ENCODE data around the gene EXT2.

EXT2 gene

DNA sequence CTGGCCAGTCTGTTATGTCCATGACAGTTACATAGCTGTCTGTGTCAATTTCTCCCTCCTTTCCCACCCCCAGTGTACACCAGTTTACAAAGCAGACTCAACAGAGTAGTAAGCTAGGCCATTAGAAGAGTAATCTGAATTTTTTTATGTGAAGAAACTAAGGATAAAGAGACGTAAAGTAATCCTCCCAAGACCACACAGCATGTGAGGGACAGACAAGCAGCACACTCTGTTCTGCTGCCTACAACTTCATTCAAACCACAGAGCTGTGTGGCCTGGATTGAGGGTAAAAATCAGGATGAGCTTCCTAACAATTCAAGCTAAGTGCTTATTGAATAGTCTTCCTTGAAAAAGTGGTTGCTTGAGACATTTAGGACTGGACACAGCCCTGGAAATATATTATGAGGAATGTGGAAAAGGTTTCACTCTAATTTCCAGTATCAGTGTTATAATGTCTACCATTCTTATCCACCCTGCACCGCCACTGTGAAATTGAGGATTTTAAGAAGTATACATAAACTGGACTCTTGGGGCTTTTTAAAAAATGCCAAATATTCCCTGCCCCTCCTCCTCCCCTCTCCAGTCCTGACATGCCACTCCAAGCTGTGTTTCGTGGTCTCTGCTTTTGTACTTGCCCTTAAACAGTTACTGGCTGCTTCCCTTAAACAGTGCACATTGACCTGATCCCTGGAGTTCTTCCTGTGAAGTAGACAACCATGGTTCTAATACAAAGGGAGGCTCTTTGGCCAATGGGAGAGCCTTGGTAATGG lies 40.9 kb downstream of the EXT2 start:
- no peak for DNase-seq

- DNase-seq: no peak
These were observed 41.6 kb downstream of the EXT2 start for GRCh38 chr11:44137057-44137456.

DNA sequence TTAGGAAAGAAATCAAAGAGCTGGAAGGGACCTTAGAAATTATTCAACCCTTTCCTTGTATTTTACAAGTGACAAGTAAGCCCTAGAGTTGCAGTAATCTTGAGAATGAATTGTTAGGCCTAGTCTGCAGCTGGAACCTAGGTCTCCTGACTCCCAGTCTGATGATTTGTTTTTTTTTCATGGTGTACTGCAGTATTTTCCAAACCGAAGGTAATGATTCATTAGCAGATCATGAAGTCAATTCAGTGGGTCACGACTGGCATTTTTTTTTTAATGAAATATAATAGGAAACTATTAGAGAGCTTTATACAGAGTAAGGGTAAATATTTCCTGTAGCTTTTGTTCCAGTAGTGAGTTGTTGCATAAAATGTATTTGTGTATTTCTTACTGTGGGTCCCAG lies 42.8 kb downstream of the EXT2 start:
- no peak for DNase-seq

- no peak for DNase-seq
These were observed 43.5 kb downstream of the EXT2 start for GRCh38 chr11:44138980-44139379.

GRCh38 chr11:44139565-44140330 lies 44.3 kb downstream of the EXT2 start:
- no peak for DNase-seq

DNA sequence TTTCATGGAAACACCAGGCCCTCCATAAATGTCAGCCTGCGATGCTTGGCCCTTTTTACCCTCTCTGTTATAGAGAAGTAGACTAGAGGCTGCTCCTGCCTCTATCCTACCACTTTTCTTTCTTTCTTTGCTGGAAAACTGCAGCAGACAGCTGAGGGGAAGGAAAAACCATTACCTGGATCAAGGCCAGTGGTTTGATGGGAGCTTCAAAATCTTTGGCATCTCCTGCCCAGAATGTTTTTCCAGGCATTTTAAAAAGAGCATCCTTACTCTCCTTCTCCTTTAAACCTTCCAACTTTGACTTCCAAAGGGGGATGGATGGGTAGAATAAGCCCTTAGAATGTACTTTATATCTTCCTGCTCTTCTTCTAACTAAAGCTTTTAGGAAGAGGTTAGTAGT lies 44.9 kb downstream of the EXT2 start:
- DNase-seq: no peak

GRCh38 chr11:44140805-44141204 lies 45.3 kb downstream of the EXT2 start:
- no peak for DNase-seq

DNA sequence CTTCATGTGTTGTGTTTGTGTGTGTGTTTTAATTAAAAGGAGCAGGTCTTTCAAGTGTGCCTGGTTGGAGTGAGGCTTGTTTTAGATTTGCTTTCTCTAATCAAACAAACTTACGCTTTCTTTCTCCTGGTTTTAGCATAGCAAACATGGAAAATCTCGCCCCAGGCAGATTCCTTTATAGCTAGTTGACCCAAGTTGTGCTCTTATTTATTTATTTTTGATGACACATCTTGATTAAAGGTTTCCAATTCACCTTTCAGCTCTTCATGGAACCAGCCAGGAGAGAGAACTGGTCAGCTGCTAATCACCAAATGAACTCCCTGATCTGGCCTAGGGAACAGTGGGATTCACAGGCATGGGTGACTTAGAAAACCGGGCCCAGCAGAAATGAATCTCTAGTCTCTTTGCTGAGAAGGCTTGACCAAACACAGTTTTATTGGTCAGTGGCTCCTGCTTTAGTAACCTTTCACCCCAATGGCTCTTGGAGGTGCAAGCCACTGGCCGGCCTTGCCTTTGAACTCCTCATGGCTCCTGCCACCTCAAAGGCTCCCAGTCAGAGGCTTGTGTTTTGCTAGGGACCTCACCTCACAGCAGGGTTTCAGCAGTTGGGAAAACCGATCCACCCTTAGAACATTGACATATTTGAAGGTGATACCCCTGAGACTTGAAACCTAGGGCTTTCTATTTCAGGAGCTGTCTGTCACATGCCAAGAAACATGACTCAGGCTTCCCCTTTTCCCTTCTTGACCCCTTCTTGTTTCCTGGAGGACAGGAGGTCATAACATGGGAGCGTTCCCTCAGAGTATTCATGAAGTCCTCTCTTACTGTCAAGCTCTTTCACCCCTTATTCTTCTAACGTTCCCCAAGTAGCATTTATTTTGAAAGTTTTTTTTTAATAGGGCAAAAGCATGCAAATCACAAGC lies 48.8 kb downstream of the EXT2 start:
- no peak for DNase-seq

- DNase-seq: no peak
These were observed 49.7 kb downstream of the EXT2 start for GRCh38 chr11:44145011-44145775.

GRCh38 chr11:44146931-44147330 lies 51.5 kb downstream of the EXT2 start:
- no peak for DNase-seq

GRCh38 chr11:44147751-44148150 lies 52.3 kb downstream of the EXT2 start:
- DNase-seq: no peak

- no peak for DNase-seq
These were observed 54.2 kb downstream of the EXT2 start for GRCh38 chr11:44149651-44150050.

DNA sequence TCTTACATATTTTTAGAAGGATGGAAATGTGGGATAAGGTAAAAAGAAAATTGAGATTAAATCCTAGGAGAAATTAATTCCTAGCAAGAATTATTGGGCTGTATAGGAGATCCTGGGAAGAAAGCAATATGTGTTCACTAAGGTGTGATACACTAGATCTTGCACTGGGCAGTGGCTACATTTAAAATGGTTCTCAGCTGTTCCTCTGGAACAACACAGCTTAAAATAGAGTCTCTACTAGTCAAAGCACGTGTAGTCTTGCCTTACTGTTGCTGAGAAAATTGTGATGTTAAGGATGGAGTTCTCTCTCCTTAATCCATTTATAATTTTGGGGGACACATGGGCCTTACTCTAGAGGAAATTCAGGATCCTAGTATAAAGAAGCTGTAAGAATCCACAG lies 54.9 kb downstream of the EXT2 start:
- DNase-seq: no peak

GRCh38 chr11:44157019-44157418 lies 61.5 kb downstream of the EXT2 start:
- no peak for DNase-seq

DNA sequence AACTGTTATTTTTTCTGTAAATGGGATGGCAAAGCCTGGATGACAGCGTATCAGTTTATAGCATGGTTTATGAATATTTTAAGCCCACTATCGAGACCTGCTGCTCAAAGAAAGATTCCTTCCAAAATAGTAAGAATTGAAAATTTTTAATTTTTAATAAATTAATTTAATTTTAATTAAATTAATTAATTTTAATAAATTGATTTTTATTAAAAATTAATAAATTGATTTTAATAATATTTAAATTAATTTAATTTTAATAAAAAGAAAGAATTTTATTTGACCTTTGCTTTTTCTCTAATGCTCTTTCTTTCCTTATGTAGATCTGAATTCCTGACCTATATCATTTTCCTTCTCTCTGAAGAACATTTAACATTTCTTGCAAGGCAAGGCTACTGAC lies 62.9 kb downstream of the EXT2 start:
- no peak for DNase-seq

DNA sequence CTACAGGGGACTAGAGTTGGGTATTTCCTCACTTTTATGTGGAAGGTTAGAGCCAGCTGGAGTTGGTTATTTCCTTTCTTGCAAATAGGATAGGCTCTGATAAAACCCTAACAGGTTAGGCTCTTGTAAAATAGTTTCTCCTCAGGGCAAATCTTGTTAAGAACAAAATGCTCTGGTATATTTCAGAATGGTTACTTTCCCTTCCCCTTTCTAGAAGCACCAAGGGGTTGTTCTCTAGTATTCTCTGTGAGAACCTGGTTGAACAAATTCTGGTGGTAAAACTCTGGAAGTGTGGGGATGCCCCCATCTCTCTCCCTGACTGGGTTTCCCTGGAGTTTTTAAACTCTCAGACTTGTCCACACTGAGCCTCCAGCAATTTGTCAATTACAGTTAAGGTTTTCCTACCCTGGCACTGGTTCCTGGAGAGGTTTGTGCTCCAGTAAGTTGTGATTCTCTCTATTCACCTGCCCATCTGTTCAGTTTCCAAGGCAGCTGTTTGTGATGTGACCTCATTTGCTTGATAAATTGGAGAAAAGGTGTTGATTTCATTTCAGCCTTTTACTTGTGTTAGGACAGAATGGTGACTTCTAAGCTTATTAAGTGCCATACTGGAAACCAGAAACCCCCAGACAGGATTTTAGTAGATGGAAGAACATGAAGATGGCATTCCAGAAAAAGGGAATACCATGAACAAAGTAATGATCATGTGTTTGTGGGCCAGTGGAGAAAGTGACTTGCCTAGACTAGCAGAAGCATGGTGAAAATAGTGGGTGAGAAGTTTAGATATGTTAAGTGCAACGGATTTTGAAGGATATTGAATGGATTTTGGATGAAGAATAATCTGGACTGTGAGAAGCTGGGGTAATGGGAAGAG lies 64.6 kb downstream of the EXT2 start:
- DNase-seq: no peak

GRCh38 chr11:44162004-44162403 lies 66.5 kb downstream of the EXT2 start:
- DNase-seq: no peak

- DNase-seq: no peak
These were observed 67.2 kb downstream of the EXT2 start for GRCh38 chr11:44162662-44163061.

DNA sequence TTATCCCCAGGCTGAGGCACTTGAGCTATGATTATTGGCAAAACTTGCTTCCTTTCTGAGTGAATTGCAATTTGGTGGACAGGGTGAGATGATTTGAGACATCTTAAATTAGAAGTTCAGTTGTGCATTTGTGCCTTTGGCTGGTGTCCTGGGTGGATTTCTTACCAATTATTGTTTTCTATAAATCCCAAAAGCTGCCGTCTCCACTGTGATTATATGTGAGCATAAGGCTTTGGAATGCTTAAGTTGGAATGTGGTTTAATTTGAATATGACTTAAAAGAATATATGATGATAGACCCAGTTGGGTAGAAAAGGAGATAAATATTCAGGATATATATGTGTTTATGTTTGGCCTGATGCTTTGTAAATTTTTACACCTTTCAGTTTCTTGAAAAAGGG lies 70.0 kb downstream of the EXT2 start:
- no peak for DNase-seq

GRCh38 chr11:44167046-44167445 lies 71.6 kb downstream of the EXT2 start:
- no peak for DNase-seq

DNA sequence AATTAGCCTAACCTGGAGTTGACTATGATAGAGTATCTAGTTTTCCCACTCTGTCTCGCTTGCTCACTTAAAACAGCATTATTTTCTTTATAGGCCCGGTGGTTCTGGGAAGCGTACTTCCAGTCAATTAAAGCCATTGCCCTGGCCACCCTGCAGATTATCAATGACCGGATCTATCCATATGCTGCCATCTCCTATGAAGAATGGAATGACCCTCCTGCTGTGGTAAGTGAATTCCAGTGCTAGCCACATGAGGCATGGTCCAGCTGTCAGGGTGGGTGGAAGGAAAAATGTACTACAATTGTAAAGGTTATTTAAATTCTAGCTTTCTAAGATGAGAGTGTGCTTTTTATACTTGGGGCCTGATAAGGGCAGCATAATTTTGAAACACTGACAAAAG lies 76.0 kb downstream of the EXT2 start:
- no peak for DNase-seq

DNA sequence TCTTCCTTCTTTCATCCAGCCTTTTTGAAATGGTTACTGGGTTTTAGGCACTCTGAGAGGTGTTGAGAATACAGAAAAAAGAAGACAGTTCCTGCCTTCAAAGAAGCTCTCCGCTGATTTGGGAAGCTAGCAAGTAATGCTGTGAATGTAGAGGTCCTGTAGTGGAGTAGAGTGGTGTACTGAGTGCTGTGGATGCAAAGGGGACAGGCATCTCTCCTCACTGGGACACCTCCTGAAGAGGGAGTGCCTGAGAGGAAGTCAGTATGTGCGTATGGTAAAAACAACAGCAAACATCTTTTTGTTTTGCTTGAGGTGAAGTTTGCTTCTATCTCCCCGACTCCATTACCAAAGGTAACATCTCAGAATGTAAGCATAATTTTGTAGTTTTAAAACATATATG lies 77.5 kb downstream of the EXT2 start:
- DNase-seq: no peak

Measured in Kasumi-1 (cell line).